ENCODE results near the gene ZNF652.

Gene ZNF652

DNA sequence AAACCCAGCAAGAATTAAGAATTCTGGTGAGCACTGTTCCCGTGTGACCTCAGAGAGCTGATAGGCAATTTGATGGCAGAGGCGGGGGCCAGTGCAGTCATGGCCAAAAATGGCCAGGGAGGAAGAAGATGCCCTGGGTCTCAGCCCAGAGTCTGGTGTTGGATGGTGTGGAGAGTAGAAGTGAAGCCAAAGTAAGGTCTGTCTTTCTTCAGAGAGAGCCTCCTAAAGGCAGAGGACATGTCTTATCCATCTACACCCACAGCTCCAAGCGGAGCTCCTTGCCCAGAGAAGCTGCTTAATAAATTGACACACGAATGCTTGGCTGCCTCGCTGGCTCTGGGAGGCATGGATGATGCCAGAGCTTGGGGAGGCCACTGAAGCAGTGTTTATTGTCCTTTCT, 19.7 kb upstream of the ZNF652 start:
- Histone ChIP-seq H3K4me1 (ENCODE audit: control insufficient read depth, low read length) (peaks cover 9% of the 10 kb centered on the region), H3K9me3 (ENCODE audit: control insufficient read depth, insufficient read depth, low read length) (no peaks in the 10 kb centered on the region), H3K36me3 (ENCODE audit: control insufficient read depth, low read length) (no peaks in the 10 kb centered on the region), H3K27ac (ENCODE audit: low read depth, low read length) (no peak overlapping the region), H4K20me1 (ENCODE audit: control insufficient read depth, insufficient read depth, low read depth, low read length) (no peaks in the 10 kb centered on the region), H3K27me3 (ENCODE audit: control insufficient read depth, low read length) (no peaks in the 10 kb centered on the region), H3K4me3 (ENCODE audit: low read length) (no peak overlapping the region), H3F3A (ENCODE audit: control insufficient read depth, insufficient read depth) (peaks cover 3% of the 10 kb centered on the region; the same call in 1 of the 2 replicates), H3K9me2 (replicated peaks; ENCODE audit: control insufficient read depth, low read length) (no peaks in the 10 kb centered on the region), H3K79me2 (ENCODE audit: control insufficient read depth, low read length) (no peaks in the 10 kb centered on the region), H3K4me2 (ENCODE audit: low read length) (no peak overlapping the region)
- TF ChIP-seq, protein P1, sequence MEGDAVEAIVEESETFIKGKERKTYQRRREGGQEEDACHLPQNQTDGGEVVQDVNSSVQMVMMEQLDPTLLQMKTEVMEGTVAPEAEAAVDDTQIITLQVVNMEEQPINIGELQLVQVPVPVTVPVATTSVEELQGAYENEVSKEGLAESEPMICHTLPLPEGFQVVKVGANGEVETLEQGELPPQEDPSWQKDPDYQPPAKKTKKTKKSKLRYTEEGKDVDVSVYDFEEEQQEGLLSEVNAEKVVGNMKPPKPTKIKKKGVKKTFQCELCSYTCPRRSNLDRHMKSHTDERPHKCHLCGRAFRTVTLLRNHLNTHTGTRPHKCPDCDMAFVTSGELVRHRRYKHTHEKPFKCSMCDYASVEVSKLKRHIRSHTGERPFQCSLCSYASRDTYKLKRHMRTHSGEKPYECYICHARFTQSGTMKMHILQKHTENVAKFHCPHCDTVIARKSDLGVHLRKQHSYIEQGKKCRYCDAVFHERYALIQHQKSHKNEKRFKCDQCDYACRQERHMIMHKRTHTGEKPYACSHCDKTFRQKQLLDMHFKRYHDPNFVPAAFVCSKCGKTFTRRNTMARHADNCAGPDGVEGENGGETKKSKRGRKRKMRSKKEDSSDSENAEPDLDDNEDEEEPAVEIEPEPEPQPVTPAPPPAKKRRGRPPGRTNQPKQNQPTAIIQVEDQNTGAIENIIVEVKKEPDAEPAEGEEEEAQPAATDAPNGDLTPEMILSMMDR (IDR thresholded peaks at IDR 0.05; ENCODE audit: low read depth, low read length, poor library complexity, severe bottlenecking) = no peak
- no peak for TF ChIP-seq EZH2phosphoT487 (IDR thresholded peaks at IDR 0.05; ENCODE audit: borderline replicate concordance, low read length)

DNA sequence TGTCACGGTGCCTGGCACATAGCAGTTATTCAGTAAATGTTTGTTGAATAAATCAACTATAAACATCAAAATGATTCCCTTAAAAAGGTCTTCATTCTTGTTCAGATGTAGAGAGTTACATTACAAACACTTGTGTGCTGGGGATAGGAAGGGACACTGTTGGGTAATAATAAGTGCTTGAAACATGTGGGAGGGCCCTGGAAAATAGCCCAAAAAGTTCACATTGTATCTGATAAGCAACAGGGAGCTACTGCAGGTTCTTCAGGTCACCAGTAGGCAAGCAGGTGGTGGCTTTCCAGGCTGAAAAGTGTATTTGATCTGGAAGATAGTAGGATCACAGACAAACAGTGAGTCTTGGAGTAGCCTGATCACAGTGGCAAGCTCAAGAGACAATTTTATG, 19.0 kb upstream of the ZNF652 start:
- no peak for TF ChIP-seq EZH2phosphoT487 (IDR thresholded peaks at IDR 0.05; ENCODE audit: borderline replicate concordance, low read length)
- TF ChIP-seq, protein P1 (IDR thresholded peaks at IDR 0.05; ENCODE audit: low read depth, low read length, poor library complexity, severe bottlenecking) = no peak
- Histone ChIP-seq H3K36me3 (ENCODE audit: control insufficient read depth, low read length) (no peaks in the 10 kb centered on the region), H4K20me1 (ENCODE audit: control insufficient read depth, insufficient read depth, low read depth, low read length) (no peaks in the 10 kb centered on the region), H3K9me2 (replicated peaks; ENCODE audit: control insufficient read depth, low read length) (no peaks in the 10 kb centered on the region), H3K79me2 (ENCODE audit: control insufficient read depth, low read length) (no peaks in the 10 kb centered on the region), H3K4me3 (ENCODE audit: low read length) (no peak overlapping the region), H3K27me3 (ENCODE audit: control insufficient read depth, low read length) (no peaks in the 10 kb centered on the region), H3K4me1 (ENCODE audit: control insufficient read depth, low read length) (peaks cover 9% of the 10 kb centered on the region), H3K4me2 (ENCODE audit: low read length) (no peak overlapping the region), H3K9me3 (ENCODE audit: control insufficient read depth, insufficient read depth, low read length) (no peaks in the 10 kb centered on the region), H3F3A (ENCODE audit: control insufficient read depth, insufficient read depth) (peaks cover 3% of the 10 kb centered on the region; the same call in 1 of the 2 replicates), H3K27ac (ENCODE audit: low read depth, low read length) (no peak overlapping the region)

DNA sequence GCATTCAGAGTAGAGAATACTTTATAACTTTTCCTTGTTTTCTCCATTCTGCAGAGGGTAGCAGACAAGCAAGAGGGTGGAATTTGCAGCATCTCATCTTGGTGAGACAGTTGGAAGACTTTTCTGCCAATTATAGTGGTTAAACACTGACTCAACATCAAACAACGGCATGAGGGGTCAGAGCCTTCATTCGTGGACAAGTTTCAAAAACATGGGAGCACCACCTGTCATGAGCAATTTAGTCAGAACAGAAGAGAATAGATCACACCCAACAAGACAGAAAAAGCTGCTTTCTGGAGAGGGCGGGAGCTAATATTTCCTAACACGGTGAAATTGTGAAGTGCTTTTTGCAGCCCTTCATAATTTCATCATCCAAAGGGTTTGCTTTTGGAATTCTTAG, 17.9 kb upstream of the ZNF652 start:
- Histone ChIP-seq H3K36me3 (ENCODE audit: control insufficient read depth, low read length) (no peaks in the 10 kb centered on the region), H4K20me1 (ENCODE audit: control insufficient read depth, insufficient read depth, low read depth, low read length) (no peaks in the 10 kb centered on the region), H3K27me3 (ENCODE audit: control insufficient read depth, low read length) (no peaks in the 10 kb centered on the region), H3K4me3 (ENCODE audit: low read length) (no peak overlapping the region), H3K4me2 (ENCODE audit: low read length) (no peak overlapping the region), H3K79me2 (ENCODE audit: control insufficient read depth, low read length) (no peaks in the 10 kb centered on the region), H3K9me2 (replicated peaks; ENCODE audit: control insufficient read depth, low read length) (no peaks in the 10 kb centered on the region), H3K27ac (ENCODE audit: low read depth, low read length) (no peak overlapping the region), H3K9me3 (ENCODE audit: control insufficient read depth, insufficient read depth, low read length) (no peaks in the 10 kb centered on the region), H3K4me1 (ENCODE audit: control insufficient read depth, low read length) (peaks cover 9% of the 10 kb centered on the region), H3F3A (ENCODE audit: control insufficient read depth, insufficient read depth) (no peaks in the 10 kb centered on the region)
- TF ChIP-seq EZH2phosphoT487 (IDR thresholded peaks at IDR 0.05; ENCODE audit: borderline replicate concordance, low read length) = no peak
- TF ChIP-seq, protein P1 (IDR thresholded peaks at IDR 0.05; ENCODE audit: low read depth, low read length, poor library complexity, severe bottlenecking) = no peak

DNA sequence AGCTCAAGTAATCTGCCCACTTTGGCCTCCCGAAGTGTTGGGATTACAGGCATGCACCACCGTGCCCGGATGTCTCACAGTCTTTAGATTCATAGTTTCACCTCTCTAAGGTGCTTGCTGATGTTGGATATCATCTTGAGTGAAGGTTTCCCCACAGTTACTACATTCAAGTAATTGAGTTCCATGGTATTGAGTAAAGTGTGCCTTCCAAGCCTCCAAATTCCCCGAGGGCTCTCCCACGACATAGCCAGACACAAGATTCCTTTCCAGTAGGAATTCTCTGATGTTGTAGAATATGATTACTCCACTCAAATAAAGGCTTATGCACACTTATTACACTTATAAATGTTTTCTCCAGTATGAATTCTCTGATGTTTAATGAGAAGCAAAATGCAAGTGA, 16.3 kb upstream of the ZNF652 start:
- Histone ChIP-seq H3K27ac (ENCODE audit: low read depth, low read length) (no peak overlapping the region), H3K4me3 (ENCODE audit: low read length) (no peak overlapping the region)

More for the DNA sequence above, 16.3 kb upstream of the ZNF652 start:
- Histone ChIP-seq H3K9me2 (replicated peaks; ENCODE audit: control insufficient read depth, low read length) (no peaks in the 10 kb centered on the region), H3K4me1 (ENCODE audit: control insufficient read depth, low read length) (peaks cover 9% of the 10 kb centered on the region), H4K20me1 (ENCODE audit: control insufficient read depth, insufficient read depth, low read depth, low read length) (no peaks in the 10 kb centered on the region), H3K27me3 (ENCODE audit: control insufficient read depth, low read length) (no peaks in the 10 kb centered on the region), H3K36me3 (ENCODE audit: control insufficient read depth, low read length) (no peaks in the 10 kb centered on the region), H3K79me2 (ENCODE audit: control insufficient read depth, low read length) (no peaks in the 10 kb centered on the region), H3K9me3 (ENCODE audit: control insufficient read depth, insufficient read depth, low read length) (no peaks in the 10 kb centered on the region), H3K4me2 (ENCODE audit: low read length) (no peak overlapping the region), H3F3A (ENCODE audit: control insufficient read depth, insufficient read depth) (no peaks in the 10 kb centered on the region)
- TF ChIP-seq EZH2phosphoT487 (IDR thresholded peaks at IDR 0.05; ENCODE audit: borderline replicate concordance, low read length) = no peak
- TF ChIP-seq, protein P1 (IDR thresholded peaks at IDR 0.05; ENCODE audit: low read depth, low read length, poor library complexity, severe bottlenecking) = no peak
